Body of pancreas (tissue), 4 donors: ENCODE results near the gene TBCK.

ENCODE experiments used
- CTCF ChIP-seq, 7 experiments: fragments of 450-650 bp in 4 of 7; fragments of 200-600 bp in 3 of 7; sonication (generic) in 3 of 7; IDR thresholded peaks; one replicate each; pipeline ENCODE4 v1.5.1; 2016 to 2019; ENCODE audit warnings: antibody characterized with exemption in 7 of 7
- POLR2A ChIP-seq, 3 donors: fragments of 450-650 bp; IDR thresholded peaks; one replicate each; pipeline ENCODE4 v1.6.1; 2016; ENCODE audit warnings: antibody characterized with exemption in 3 of 3, mild to moderate bottlenecking in 2 of 3

GRCh38 chr4:106222548-106222947 is 93.5 kb downstream of the TBCK start:
- TF ChIP-seq CTCF (IDR thresholded peaks at IDR 0.05), result no peak
- no peak for TF ChIP-seq POLR2A (IDR thresholded peaks at IDR 0.05)
